Keratinocyte (primary cell): ENCODE results near the gene ATP1A2.

Source experiments
- CTCF ChIP-seq, 3 experiments: IDR thresholded peaks in 1 of 3; conservative IDR thresholded peaks in 1 of 3; optimal IDR thresholded peaks in 1 of 3; 2 replicates in 2 of 3; 3 replicates in 1 of 3; pipeline versions ENCODE3 to v1.5.1; 2011; ENCODE audit warnings: low read length in 3 of 3, mild to moderate bottlenecking in 3 of 3, moderate library complexity in 2 of 3, control low read depth in 1 of 3, inconsistent platforms in 1 of 3; ENCODE audit not compliant: insufficient read depth in 2 of 3; ENCODE audit errors: extremely low read depth in 1 of 3
- EZH2 ChIP-seq: IDR thresholded peaks from one replicate; pipeline ENCODE4 v1.6.1; 2012; ENCODE audit warnings: inconsistent platforms, mild to moderate bottlenecking, low read length, moderate library complexity

GRCh38 chr1:160066829-160067745, 48.5 kb upstream of the ATP1A2 start:
- TF ChIP-seq CTCF (optimal IDR thresholded peaks at IDR 0.05 in 1 of 3, IDR thresholded peaks at IDR 0.05 in 1 of 3, conservative IDR thresholded peaks at IDR 0.05 in 1 of 3; ENCODE audit: extremely low read depth in 1 of 3, insufficient read depth in 2 of 3, low read length in 3 of 3) (no peak), EZH2 (no peak)
